Neuron (in vitro differentiated cells): Measurements from ENCODE around the gene HECW1.

Source experiments
- H2AFZ ChIP-seq: one replicate; pipeline ENCODE4 v1.6.1; 2013; ENCODE audit warnings: low read depth, mild to moderate bottlenecking, inconsistent platforms, low read length, moderate library complexity
- H3K27me3 ChIP-seq: one replicate; pipeline ENCODE4 v1.6.1; 2013; ENCODE audit warnings: low read length; ENCODE audit not compliant: insufficient read depth
- H3K36me3 ChIP-seq: one replicate; pipeline ENCODE4 v1.6.1; 2013; ENCODE audit warnings: low read length; ENCODE audit not compliant: insufficient read depth
- H3K4me1 ChIP-seq: one replicate; pipeline ENCODE4 v1.6.1; 2013; ENCODE audit warnings: low read length; ENCODE audit not compliant: insufficient read depth
- H3K4me3 ChIP-seq: 2 replicates; pipeline ENCODE4 v1.5.1; 2013; ENCODE audit warnings: mild to moderate bottlenecking, low read length, moderate library complexity
- H3K9me3 ChIP-seq: one replicate; pipeline ENCODE4 v1.6.1; 2013; ENCODE audit warnings: low read length

HECW1 gene

DNA sequence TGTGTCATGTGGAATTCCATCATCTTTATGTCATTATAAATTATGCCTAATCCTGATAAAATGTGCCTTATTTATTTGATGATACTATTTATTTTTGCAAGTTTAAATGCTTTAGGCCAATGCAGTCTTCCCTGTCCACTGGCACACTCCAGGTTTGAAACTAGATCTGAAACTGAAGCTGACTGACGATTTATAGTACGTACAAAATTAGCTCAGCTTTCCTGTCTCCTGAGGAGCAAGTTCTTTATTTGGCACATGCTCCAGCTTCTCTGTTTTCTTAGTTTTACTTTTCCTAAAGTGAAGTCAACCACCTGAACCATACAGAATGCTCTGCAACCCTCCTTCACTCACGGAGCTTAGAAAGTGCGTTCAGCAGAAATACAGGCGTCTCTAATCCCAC lies 164.1 kb downstream of the HECW1 start:
- H3K27me3 ChIP-seq, result no peaks in the 10 kb centered on the region
- H3K4me1 ChIP-seq, result no peaks in the 10 kb centered on the region
- no peak overlapping the region for H2AFZ ChIP-seq

DNA sequence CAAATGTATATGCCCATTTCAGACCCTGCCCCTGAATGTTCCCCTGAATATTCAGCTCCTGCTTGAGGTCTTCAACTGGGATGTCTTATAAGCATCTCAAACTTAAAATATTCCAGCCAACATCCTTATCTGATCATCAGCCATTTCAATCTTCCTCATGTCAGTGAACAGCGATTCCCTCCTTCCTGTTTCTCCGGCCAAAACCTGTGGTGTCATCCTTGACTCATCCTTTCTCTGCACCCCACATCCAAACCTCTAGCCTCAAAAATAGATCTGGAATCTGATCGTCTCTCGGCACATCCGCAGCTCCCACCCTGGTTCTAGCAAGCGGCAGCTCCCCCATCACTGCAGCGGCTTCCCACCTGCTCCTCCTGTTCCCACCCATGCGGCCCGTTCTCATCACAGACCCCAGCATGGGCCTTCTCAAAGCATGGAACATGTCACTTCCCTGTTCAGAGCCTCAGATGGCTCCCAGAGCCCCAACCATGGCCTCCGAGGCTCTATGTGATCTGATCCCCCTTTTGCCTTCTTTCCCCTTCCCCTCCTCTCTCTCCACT lies 165.7 kb downstream of the HECW1 start:
- Histone ChIP-seq H3K9me3 (no peaks in the 10 kb centered on the region), H2AFZ (no peak overlapping the region), H3K36me3 (no peaks in the 10 kb centered on the region), H3K4me1 (no peaks in the 10 kb centered on the region), H3K4me3 (no peak overlapping the region), H3K27me3 (no peaks in the 10 kb centered on the region)

More for the DNA sequence above, 164.1 kb downstream of the HECW1 start:
- Histone ChIP-seq H3K9me3 (no peaks in the 10 kb centered on the region), H3K4me3 (no peak overlapping the region), H3K36me3 (no peaks in the 10 kb centered on the region)

DNA sequence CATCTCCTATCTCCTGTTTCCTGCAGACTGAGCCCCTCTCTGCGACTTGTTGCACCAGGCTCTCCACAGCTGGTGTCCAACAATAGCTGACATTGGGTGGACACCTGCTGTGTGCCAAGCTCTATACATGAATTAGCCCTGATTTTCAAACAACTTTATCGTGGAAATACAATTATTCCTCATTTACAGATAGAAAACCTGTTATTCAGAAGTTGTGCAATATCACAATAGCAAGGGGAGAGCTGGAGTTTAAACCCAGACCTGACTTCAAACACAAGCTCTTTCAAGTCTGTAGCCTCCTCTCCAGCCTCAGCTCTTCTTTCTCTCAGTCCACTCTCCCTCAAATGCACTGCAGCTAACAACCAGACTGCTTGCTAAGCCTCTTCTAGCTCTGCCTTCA lies 168.8 kb downstream of the HECW1 start:
- H3K4me3 ChIP-seq, result no peak overlapping the region

DNA sequence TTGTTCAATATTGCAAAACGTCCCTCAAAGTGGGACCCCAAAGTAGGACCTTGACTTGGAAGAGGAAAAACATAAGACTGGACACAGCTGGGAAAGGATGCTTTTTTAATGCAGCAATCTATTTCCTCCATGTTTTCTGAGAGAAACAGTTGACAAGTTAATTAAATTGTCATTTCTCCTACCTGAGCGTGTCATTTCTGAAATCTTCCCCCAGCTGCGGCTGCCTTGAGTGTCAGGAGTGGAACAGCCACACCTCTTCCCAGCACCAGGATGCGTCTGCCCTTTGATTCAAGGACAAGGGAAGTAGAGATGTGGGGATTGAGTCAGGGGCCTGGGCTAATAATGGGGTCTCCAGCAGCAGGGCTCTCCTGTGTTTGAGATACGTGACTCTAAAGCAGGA lies 171.3 kb downstream of the HECW1 start:
- Histone ChIP-seq H3K4me1 (no peaks in the 10 kb centered on the region), H3K27me3 (no peaks in the 10 kb centered on the region), H3K4me3 (no peak overlapping the region), H2AFZ (no peak overlapping the region), H3K9me3 (no peaks in the 10 kb centered on the region), H3K36me3 (no peaks in the 10 kb centered on the region)

More for the DNA sequence above, 168.8 kb downstream of the HECW1 start:
- H3K9me3 ChIP-seq, result no peaks in the 10 kb centered on the region
- H3K36me3 ChIP-seq, result no peaks in the 10 kb centered on the region
- no peak overlapping the region for H2AFZ ChIP-seq
- H3K27me3 ChIP-seq, result no peaks in the 10 kb centered on the region
- no peaks in the 10 kb centered on the region for H3K4me1 ChIP-seq

DNA sequence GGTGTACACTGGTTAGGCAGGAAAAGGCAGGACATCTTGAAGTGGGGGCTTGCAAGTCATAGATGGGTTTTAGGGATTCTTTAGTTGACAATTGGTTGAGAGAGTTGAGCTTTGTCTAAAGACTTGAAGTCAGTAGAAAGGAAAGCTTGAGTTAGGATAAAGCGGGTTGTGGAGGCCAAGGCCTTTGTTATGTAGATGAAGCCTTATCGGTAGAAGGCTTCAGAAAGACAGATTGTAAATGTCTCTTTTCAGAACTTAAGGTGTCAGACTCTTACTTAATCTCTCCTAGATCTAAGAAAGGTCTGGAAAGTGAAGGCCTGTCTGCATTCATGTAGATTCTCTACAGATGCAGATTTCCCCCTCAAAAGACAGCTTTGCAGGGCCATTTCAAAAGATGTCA lies 177.4 kb downstream of the HECW1 start:
- Histone ChIP-seq H2AFZ (no peak overlapping the region), H3K4me3 (no peak overlapping the region), H3K27me3 (no peaks in the 10 kb centered on the region), H3K4me1 (no peaks in the 10 kb centered on the region), H3K9me3 (peaks cover 4% of the 10 kb centered on the region), H3K36me3 (no peaks in the 10 kb centered on the region)

DNA sequence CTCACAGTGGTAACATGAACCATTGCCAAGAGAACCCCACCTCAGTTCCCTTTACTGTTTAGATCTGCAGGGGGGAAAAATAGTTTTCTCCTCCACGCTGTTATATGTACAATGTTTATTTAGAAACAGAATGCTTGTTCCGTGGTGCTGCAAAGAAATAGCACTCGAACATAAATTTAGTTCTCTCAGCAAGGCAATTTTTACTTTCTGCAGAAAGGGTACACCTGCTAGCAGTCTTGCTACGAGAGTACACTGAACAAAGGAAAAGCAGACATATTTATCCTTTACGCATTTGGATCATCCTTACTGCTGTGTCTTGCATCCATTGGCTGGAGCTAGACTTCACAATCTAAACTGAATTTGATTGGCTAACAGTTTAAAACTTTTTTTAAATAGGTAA lies 178.5 kb downstream of the HECW1 start:
- H3K27me3 ChIP-seq, result no peaks in the 10 kb centered on the region
- peaks cover 4% of the 10 kb centered on the region for H3K9me3 ChIP-seq
- no peaks in the 10 kb centered on the region for H3K36me3 ChIP-seq
- peaks cover 3% of the 10 kb centered on the region for H3K4me1 ChIP-seq
- no peak overlapping the region for H3K4me3 ChIP-seq
- H2AFZ ChIP-seq, result no peak overlapping the region

DNA sequence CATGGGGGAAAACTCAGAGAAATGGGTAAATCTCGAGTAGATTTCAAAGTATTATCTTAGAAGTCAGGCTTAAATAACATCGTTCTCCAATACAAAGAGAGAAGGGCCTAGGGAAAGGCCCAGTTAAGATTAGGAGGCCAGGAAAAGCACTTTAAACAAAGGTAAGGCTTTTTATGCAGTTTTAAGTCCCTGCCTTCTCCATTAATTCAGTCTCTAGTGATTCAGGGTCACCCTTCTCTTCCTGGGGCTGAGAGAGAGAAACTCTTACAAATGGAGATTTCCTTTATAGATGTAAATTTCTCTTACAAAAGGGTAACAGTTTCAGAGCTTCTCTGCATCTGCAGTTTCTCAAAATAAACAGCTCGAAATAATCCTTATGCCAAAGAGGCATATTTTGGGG lies 179.3 kb downstream of the HECW1 start:
- Histone ChIP-seq H3K4me1 (peaks cover 5% of the 10 kb centered on the region), H3K27me3 (no peaks in the 10 kb centered on the region), H2AFZ (no peak overlapping the region), H3K36me3 (no peaks in the 10 kb centered on the region), H3K4me3 (no peak overlapping the region), H3K9me3 (peaks cover 4% of the 10 kb centered on the region)

DNA sequence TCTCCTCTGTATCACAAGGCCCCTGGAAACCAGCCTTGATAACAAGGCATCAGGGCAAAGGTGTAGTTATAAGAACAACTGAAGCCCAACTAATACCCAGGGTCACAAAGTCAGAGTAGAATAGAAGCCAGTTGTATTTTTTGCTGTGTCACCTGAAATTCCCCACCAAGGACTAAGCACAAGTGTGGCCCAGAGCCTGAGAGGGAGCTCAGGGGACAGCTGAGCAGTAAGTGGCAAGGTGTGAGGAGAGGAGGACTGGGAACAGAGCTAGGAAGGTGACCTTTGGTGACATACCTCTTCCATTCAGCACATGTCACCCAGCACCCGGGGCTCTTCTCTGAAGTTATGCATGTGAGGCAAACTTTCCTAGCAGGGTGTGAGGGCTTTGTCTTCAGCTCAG lies 179.9 kb downstream of the HECW1 start:
- Histone ChIP-seq H3K4me1 (peaks cover 5% of the 10 kb centered on the region), H3K4me3 (no peak overlapping the region), H3K27me3 (no peaks in the 10 kb centered on the region), H3K36me3 (no peaks in the 10 kb centered on the region), H3K9me3 (peaks cover 4% of the 10 kb centered on the region), H2AFZ (no peak overlapping the region)

DNA sequence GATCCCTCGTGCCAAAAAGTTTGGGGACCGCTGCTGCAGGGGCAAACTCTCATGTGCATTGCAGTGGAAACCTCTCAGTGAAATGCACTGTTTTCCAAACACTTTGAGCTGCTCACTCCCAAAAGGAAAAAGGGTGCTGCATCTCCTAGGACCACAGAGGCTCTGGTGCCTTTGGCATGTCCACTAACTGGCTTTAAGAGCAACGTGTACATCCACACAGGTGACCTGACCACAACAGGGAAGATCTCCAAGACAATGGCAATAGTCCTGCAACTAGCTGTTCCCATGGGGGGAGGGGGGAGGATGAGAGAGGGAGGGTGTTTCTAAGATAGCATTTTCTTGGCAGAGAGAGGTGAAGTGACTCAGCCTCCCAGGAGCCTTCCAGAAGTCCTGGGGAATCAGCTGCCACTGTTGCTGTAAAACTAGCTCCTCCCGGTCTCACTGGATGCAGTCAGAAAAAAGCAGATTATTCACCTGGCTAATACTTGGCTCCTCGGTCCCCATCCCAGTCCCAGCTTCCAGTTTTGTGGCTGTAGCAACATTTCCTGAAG lies 181.7 kb downstream of the HECW1 start:
- Histone ChIP-seq H3K4me3 (no peak overlapping the region), H2AFZ (no peak overlapping the region), H3K36me3 (no peaks in the 10 kb centered on the region), H3K4me1 (peaks cover 5% of the 10 kb centered on the region), H3K27me3 (no peaks in the 10 kb centered on the region), H3K9me3 (peaks cover 4% of the 10 kb centered on the region)

DNA sequence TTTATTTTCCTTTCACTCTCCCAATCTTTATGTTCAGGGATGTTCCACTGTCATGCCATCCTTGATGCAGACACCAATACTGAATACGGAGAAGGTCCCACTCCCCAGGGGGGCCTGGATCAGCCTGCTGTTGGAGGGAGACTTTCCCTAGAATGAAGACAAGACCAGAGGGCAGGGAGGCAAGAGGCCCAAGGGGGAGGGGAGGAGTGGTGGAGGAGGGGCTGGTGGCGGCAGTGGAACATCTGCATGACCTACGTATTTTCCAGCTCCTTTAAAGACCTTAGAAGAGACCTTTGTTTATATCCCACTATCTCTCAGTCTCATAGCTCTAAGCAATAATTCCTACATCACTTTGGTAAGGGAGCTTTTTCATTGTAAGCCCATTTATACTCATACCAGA lies 183.0 kb downstream of the HECW1 start:
- Histone ChIP-seq H3K4me3 (no peak overlapping the region), H3K36me3 (no peaks in the 10 kb centered on the region), H3K4me1 (peaks cover 5% of the 10 kb centered on the region), H3K27me3 (no peaks in the 10 kb centered on the region), H3K9me3 (peaks cover 4% of the 10 kb centered on the region), H2AFZ (no peak overlapping the region)

DNA sequence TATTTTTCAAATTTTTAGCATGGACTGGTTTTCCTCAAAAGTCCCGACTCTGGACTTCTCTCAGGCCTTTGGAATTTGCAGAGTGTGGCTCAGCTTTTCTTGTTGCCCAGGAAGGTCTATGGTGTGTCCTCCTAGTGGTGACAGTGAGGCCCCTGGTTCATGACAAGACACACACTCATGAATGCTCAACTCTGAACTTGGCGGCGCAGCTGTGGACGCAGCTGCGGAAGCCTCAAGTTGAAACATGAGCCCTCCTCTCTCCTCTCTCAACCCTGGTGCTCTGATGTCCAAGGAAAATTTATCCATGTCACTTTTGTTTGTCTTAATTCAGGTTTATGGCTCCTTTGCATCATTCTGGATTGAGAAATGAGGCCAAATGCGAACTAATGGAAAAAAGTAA lies 183.9 kb downstream of the HECW1 start:
- no peaks in the 10 kb centered on the region for H3K27me3 ChIP-seq
- peaks cover 5% of the 10 kb centered on the region for H3K4me1 ChIP-seq
- no peaks in the 10 kb centered on the region for H3K9me3 ChIP-seq

DNA sequence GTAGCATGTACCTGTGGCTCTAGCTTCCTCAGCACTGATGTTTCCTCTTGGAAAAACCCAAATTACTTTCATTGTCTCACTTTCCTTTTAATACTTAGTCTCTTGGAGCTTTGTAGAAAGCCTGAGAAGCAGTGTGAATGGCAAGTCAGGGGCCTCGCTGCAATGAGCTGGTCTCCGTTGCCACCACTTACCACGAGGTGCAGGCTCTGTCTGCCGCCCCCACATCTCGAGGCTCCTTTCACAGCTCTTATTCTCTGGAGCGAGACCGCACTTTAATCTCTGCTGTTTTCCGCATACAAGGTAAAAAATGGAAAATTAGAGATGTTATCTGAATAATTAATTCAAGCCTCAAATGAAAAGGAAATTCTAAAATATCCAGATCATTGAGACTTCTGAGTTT lies 186.2 kb downstream of the HECW1 start:
- Histone ChIP-seq H3K4me3 (no peak overlapping the region), H3K36me3 (no peaks in the 10 kb centered on the region), H2AFZ (no peak overlapping the region)

More for the DNA sequence above, 183.9 kb downstream of the HECW1 start:
- no peak overlapping the region for H3K4me3 ChIP-seq
- no peak overlapping the region for H2AFZ ChIP-seq
- no peaks in the 10 kb centered on the region for H3K36me3 ChIP-seq

DNA sequence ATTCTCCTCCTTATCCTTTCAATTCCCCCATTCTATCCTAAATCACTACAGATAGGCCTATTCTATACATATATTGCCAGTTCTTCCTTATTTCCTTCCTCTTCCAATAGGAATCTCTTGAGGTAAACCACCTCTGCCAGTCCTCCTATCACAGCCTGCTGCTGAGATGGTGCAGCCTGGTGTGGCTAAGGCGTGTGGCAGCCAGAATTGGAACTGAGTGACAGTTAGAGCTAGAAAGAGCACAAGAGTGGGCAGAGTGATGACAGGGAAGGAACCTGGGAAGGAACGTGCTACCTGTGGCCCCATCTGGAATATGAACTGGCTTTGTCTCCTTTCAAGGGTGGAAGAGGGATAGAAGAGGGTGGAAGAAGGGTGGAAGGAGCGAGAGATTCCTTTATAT lies 187.7 kb downstream of the HECW1 start:
- Histone ChIP-seq H3K9me3 (no peaks in the 10 kb centered on the region), H3K4me3 (no peak overlapping the region), H3K4me1 (peaks cover 14% of the 10 kb centered on the region), H3K27me3 (no peaks in the 10 kb centered on the region), H3K36me3 (no peaks in the 10 kb centered on the region), H2AFZ (no peak overlapping the region)

More for the DNA sequence above, 186.2 kb downstream of the HECW1 start:
- H3K4me1 ChIP-seq, result peaks cover 14% of the 10 kb centered on the region
- H3K27me3 ChIP-seq, result no peaks in the 10 kb centered on the region
- no peaks in the 10 kb centered on the region for H3K9me3 ChIP-seq

DNA sequence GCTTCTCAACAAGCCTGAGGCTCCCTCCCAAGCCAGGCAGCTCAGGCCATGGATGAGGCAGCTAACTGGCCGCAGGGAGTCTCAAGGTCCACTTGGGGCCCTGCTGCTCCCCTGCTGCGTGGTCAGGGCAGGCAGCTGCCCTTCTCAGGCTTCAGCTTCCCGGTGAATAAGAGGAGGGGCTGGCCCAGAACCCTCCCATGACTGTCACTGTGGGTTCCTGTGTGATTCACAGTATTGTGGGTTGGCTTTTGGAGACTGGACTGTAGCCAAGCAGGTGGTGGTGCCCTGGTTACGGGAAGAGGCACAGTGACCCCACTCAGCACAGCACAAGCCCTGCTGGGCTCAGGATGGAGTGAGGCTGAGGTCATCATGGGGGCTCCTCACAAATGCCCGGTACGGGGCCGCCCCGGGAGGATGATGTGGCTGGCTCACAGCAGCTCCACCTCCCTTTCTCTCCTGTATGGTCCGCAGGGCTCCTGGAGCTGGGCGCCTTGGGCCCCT lies 189.8 kb downstream of the HECW1 start:
- Histone ChIP-seq H3K27me3 (no peaks in the 10 kb centered on the region), H3K4me1 (peaks cover 10% of the 10 kb centered on the region), H3K4me3 (no peak overlapping the region)

More for the DNA sequence above, 189.8 kb downstream of the HECW1 start:
- Histone ChIP-seq H2AFZ (no peak overlapping the region), H3K9me3 (no peaks in the 10 kb centered on the region), H3K36me3 (no peaks in the 10 kb centered on the region)
